H9 (cell line): ENCODE data around the gene ABHD12. TPM values are rescaled to one million over a fixed set of nuclear protein-coding genes. Genes with fewer than 3 reads are reported as not detected.

Experiments used
- DNase-seq: peaks from one replicate; pipeline ENCODE4 v3.0.0-alpha.2; 2017
- H2AFZ ChIP-seq: one replicate; pipeline ENCODE4 v1.6.1; 2013; ENCODE audit warnings: mild to moderate bottlenecking, low read length, control low read depth, moderate library complexity
- H2AK5ac ChIP-seq: 2 replicates; pipeline ENCODE4 v1.6.1; 2013; ENCODE audit warnings: low read length, control low read depth, mixed read lengths; ENCODE audit not compliant: insufficient read length
- H2BK120ac ChIP-seq: one replicate; pipeline ENCODE4 v1.6.1; 2013; ENCODE audit warnings: low read depth, mild to moderate bottlenecking, low read length, control low read depth, inconsistent platforms; ENCODE audit not compliant: poor library complexity, severe bottlenecking
- H2BK12ac ChIP-seq: 2 replicates; pipeline ENCODE4 v1.6.1; 2013; ENCODE audit warnings: low read length, control low read depth, mixed read lengths, low read depth; ENCODE audit not compliant: insufficient read length
- H2BK15ac ChIP-seq: 2 replicates; pipeline ENCODE4 v1.6.1; 2013; ENCODE audit warnings: low read depth, low read length, control low read depth
- H2BK20ac ChIP-seq: one replicate; pipeline ENCODE4 v1.6.1; 2013; ENCODE audit warnings: low read depth, mild to moderate bottlenecking, low read length, control low read depth, inconsistent platforms; ENCODE audit not compliant: poor library complexity, severe bottlenecking
- H2BK5ac ChIP-seq: 2 replicates; pipeline ENCODE4 v1.6.1; 2013; ENCODE audit warnings: low read length, control low read depth, mixed read lengths; ENCODE audit not compliant: insufficient read length
- H3K14ac ChIP-seq: 2 replicates; pipeline ENCODE4 v1.6.1; 2013; ENCODE audit warnings: low read length, control low read depth; ENCODE audit not compliant: insufficient read depth
- H3K18ac ChIP-seq: 2 replicates; pipeline ENCODE4 v1.6.1; 2013; ENCODE audit warnings: low read depth, mild to moderate bottlenecking, mixed read lengths, low read length, control low read depth; ENCODE audit not compliant: insufficient read length
- H3K23ac ChIP-seq: 2 replicates; pipeline ENCODE4 v1.6.1; 2013; ENCODE audit warnings: low read length, control low read depth, mixed read lengths, low read depth; ENCODE audit not compliant: insufficient read length
- H3K23me2 ChIP-seq: 2 replicates; pipeline ENCODE4 v1.6.1; 2013; ENCODE audit warnings: low read depth, mild to moderate bottlenecking, mixed read lengths, low read length, control low read depth; ENCODE audit not compliant: insufficient read length, poor library complexity, severe bottlenecking
- H3K27ac ChIP-seq: 2 replicates; pipeline ENCODE4 v1.5.1; 2013; ENCODE audit warnings: low read length, control low read depth, mixed read lengths, low read depth; ENCODE audit not compliant: insufficient read length
- H3K27me3 ChIP-seq: 2 replicates; pipeline ENCODE4 v1.6.1; 2013; ENCODE audit warnings: low read length, control low read depth, inconsistent platforms; ENCODE audit not compliant: insufficient read depth
- H3K4ac ChIP-seq: 2 replicates; pipeline ENCODE4 v1.6.1; 2013; ENCODE audit warnings: low read depth, mild to moderate bottlenecking, control low read depth, inconsistent platforms, low read length, moderate library complexity
- H3K4me1 ChIP-seq: 2 replicates; pipeline ENCODE4 v1.6.1; 2013; ENCODE audit warnings: low read length, control low read depth, inconsistent platforms; ENCODE audit not compliant: insufficient read depth
- H3K4me2 ChIP-seq: 2 replicates; pipeline ENCODE4 v1.6.1; 2013; ENCODE audit warnings: low read length, control low read depth, mixed read lengths; ENCODE audit not compliant: insufficient read length, insufficient read depth
- H3K56ac ChIP-seq: 2 replicates; pipeline ENCODE4 v1.6.1; 2013; ENCODE audit warnings: low read depth, mild to moderate bottlenecking, mixed read lengths, low read length, control low read depth; ENCODE audit not compliant: insufficient read length
- H3K79me1 ChIP-seq: 2 replicates; pipeline ENCODE4 v1.6.1; 2013; ENCODE audit warnings: low read depth, mild to moderate bottlenecking, moderate library complexity, low read length, control low read depth, inconsistent platforms; ENCODE audit not compliant: insufficient read depth, poor library complexity, severe bottlenecking
- H3K79me2 ChIP-seq: 2 replicates; pipeline ENCODE4 v1.6.1; 2013; ENCODE audit warnings: low read length, control low read depth, inconsistent platforms; ENCODE audit not compliant: insufficient read depth
- H3K9ac ChIP-seq: 2 replicates; pipeline ENCODE4 v1.6.1; 2013; ENCODE audit warnings: low read length, control low read depth, mixed read lengths; ENCODE audit not compliant: insufficient read length; ENCODE audit errors: extremely low read depth
- H3K9me3 ChIP-seq: one replicate; pipeline ENCODE4 v1.6.1; 2013; ENCODE audit warnings: low read depth, low read length, inconsistent platforms; ENCODE audit not compliant: control insufficient read depth
- H3T11ph ChIP-seq: one replicate; pipeline ENCODE4 v1.6.1; 2013; ENCODE audit warnings: mild to moderate bottlenecking, low read length, control low read depth, inconsistent platforms
- H4K20me1 ChIP-seq: one replicate; pipeline ENCODE4 v1.6.1; 2013; ENCODE audit not compliant: control insufficient read depth, insufficient read length, insufficient read depth
- H4K5ac ChIP-seq: 2 replicates; pipeline ENCODE4 v1.6.1; 2013; ENCODE audit warnings: low read depth, mild to moderate bottlenecking, mixed read lengths, low read length, control low read depth; ENCODE audit not compliant: insufficient read length
- H4K8ac ChIP-seq: replicated peaks from 2 replicates; pipeline ENCODE4 v1.6.1; 2013; ENCODE audit warnings: low read length, control low read depth, mixed read lengths, low read depth; ENCODE audit not compliant: insufficient read length
- H4K91ac ChIP-seq: 2 replicates; pipeline ENCODE4 v1.6.1; 2013; ENCODE audit warnings: low read depth, mild to moderate bottlenecking, moderate library complexity, mixed read lengths, low read length, control low read depth; ENCODE audit not compliant: insufficient read length
- H3K27ac Mint-ChIP-seq, 3 experiments: 2 replicates in 2 of 3; 3 replicates in 1 of 3; pipeline ENCODE4 v1.8.0; 2020 to 2021; ENCODE audit warnings: mixed read lengths in 3 of 3, mild to moderate bottlenecking in 1 of 3, moderate library complexity in 1 of 3
- H3K27me3 Mint-ChIP-seq: 2 replicates; pipeline ENCODE4 v1.8.0; 2021; ENCODE audit warnings: low read depth, mild to moderate bottlenecking, moderate library complexity, mixed read lengths
- H3K36me3 Mint-ChIP-seq, 3 experiments: 2 replicates in 2 of 3; 3 replicates in 1 of 3; pipeline ENCODE4 v1.8.0; 2020 to 2021; ENCODE audit warnings: low read depth in 3 of 3, mixed read lengths in 3 of 3; ENCODE audit not compliant: insufficient read depth in 1 of 3
- H3K4me1 Mint-ChIP-seq, 2 experiments: 2 replicates each; pipeline ENCODE4 v1.8.0; 2020; ENCODE audit warnings: mixed read lengths in 2 of 2
- H3K4me3 Mint-ChIP-seq, 2 experiments: 2 replicates in 1 of 2; 3 replicates in 1 of 2; pipeline ENCODE4 v1.8.0; 2020 to 2021; ENCODE audit warnings: mild to moderate bottlenecking in 2 of 2, mixed read lengths in 2 of 2, moderate library complexity in 1 of 2
- H3K9me3 Mint-ChIP-seq, 2 experiments: 2 replicates in 1 of 2; 3 replicates in 1 of 2; pipeline ENCODE4 v1.8.0; 2020; ENCODE audit warnings: mild to moderate bottlenecking in 2 of 2, mixed read lengths in 2 of 2, moderate library complexity in 1 of 2
- WGBS: extraction: QIAGEN DNeasy Blood & Tissue Kit; methylation state at CpG from one replicate; pipeline ENCODE4 v1.1.7; 2013; ENCODE audit warnings: missing lambda C conversion rate, low lambda C conversion rate, mixed read lengths; ENCODE audit not compliant: insufficient read length; ENCODE audit errors: extremely low coverage; 5-methylcytosine and 5-hydroxymethylcytosine counted together
- total RNA-seq: library from RNA; stranded (reverse); gene quantifications from 2 replicates; pipeline ENCODE4 v1.2.1, GENCODE V29; 2021
- TF ChIP-seq, protein P1 (sequence below): fragments of 200-600 bp; sonication (generic); conservative IDR thresholded peaks from 3 replicates; pipeline ENCODE4 v1.8.0; 2021; ENCODE audit warnings: antibody characterized with exemption, mild to moderate bottlenecking

The ABHD12 gene
- total RNA-seq, 1 experiment from 2014 or later, result 54.4 TPM

DNA sequence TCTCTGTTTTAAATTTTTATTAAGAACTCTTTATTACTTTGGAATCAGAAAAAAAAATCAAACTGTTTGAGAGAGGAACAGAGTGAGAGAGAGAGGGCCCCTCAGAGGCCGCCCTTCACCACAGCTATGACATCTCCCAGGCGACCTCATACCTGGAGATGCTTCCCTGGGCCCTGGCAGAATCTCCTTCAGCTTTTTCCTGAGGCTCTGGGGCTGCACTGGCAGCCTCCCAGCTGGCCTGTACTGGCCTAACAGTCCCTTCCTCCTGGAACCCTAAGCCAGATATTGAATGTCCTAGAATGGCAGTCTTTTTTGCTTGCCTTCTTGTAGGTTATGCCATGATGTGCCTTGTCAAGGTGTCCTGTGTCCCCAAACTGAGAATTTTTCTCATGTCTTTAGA is 13.7 kb downstream of the ABHD12 start:
- H3K4ac ChIP-seq, result no peak overlapping the region
- Mint-ChIP-seq H3K36me3 (peaks cover 26 to 55% (median 32%) of the 10 kb centered on the region in 3 experiments), H3K27ac (no peak overlapping the region; a peak in 1 of 7 replicates), H3K27me3 (no peaks in the 10 kb centered on the region), H3K4me1 (peaks cover 0 to 7% of the 10 kb centered on the region in 2 experiments; a peak in 1 of 4 replicates), H3K9me3 (peaks cover 0 to 4% of the 10 kb centered on the region in 2 experiments; a peak in 4 of 5 replicates), H3K4me3 (no peak overlapping the region)
- H2BK20ac ChIP-seq, result no peak overlapping the region
- H3K14ac ChIP-seq, result no peak overlapping the region
- H3K79me2 ChIP-seq, result peaks cover 20% of the 10 kb centered on the region; the same call in 1 of the 2 replicates
- no peak for DNase-seq
- no peak overlapping the region for H3K56ac ChIP-seq
- H3K23ac ChIP-seq, result no peak overlapping the region
- H4K8ac ChIP-seq, result no peak overlapping the region
- H3K18ac ChIP-seq, result no peak overlapping the region
- H4K20me1 ChIP-seq, result no peaks in the 10 kb centered on the region
- H2BK5ac ChIP-seq, result no peak overlapping the region
- H3K4me2 ChIP-seq, result no peak overlapping the region
- no peaks in the 10 kb centered on the region for H3K9me3 ChIP-seq
- no peak overlapping the region for H2AFZ ChIP-seq
- H3K27ac ChIP-seq, result no peak overlapping the region
- H2BK12ac ChIP-seq, result no peak overlapping the region
- WGBS, result no CpG with 5 or more reads among the region's 2 CpGs
- no peak overlapping the region for H3T11ph ChIP-seq
- H3K27me3 ChIP-seq, result no peaks in the 10 kb centered on the region
- H3K79me1 ChIP-seq, result peaks cover 10% of the 10 kb centered on the region
- no peak overlapping the region for H4K91ac ChIP-seq
- no peaks in the 10 kb centered on the region for H3K4me1 ChIP-seq
- H2BK120ac ChIP-seq, result no peak overlapping the region
- H4K5ac ChIP-seq, result no peak overlapping the region
- H3K23me2 ChIP-seq, result no peaks in the 10 kb centered on the region
- TF ChIP-seq, protein P1, sequence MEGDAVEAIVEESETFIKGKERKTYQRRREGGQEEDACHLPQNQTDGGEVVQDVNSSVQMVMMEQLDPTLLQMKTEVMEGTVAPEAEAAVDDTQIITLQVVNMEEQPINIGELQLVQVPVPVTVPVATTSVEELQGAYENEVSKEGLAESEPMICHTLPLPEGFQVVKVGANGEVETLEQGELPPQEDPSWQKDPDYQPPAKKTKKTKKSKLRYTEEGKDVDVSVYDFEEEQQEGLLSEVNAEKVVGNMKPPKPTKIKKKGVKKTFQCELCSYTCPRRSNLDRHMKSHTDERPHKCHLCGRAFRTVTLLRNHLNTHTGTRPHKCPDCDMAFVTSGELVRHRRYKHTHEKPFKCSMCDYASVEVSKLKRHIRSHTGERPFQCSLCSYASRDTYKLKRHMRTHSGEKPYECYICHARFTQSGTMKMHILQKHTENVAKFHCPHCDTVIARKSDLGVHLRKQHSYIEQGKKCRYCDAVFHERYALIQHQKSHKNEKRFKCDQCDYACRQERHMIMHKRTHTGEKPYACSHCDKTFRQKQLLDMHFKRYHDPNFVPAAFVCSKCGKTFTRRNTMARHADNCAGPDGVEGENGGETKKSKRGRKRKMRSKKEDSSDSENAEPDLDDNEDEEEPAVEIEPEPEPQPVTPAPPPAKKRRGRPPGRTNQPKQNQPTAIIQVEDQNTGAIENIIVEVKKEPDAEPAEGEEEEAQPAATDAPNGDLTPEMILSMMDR, result no peak
- H2BK15ac ChIP-seq, result no peak overlapping the region
- H3K9ac ChIP-seq, result no peak overlapping the region
- H2AK5ac ChIP-seq, result no peak overlapping the region
